HEK293 (cell line): ENCODE results near the gene PIP5K1C.
A peak's percentile ranks its signal among the peaks of the same experiment; 100 is the strongest.

ENCODE experiments used
- CTCF ChIA-PET: fragments of 350-600 bp; formaldehyde crosslinking; extraction: SDS; loops from one replicate; lab custom pipeline; 2021; ENCODE audit warnings: antibody characterized with exemption; lab: Yijun Ruan, JAX
- POLR2A ChIA-PET: fragments of 300-600 bp; formaldehyde crosslinking; extraction: SDS; loops from one replicate; lab custom pipeline; 2020; ENCODE audit warnings: antibody characterized with exemption, inconsistent platforms; lab: Yijun Ruan, JAX
- H3K27ac ChIP-seq: fragments of 200-500 bp; sonication (Bioruptor generic); 2 replicates; pipeline ENCODE4 v1.5.1; 2014; ENCODE audit warnings: low read depth, low read length, control low read depth, inconsistent platforms; ENCODE audit errors: extremely low read depth
- H3K36me3 ChIP-seq, 2 experiments: fragments of 200-500 bp in 1 of 2; sonication (Bioruptor generic) in 1 of 2; 1 replicate in 1 of 2; 2 replicates in 1 of 2; pipeline ENCODE4 v1.5.1; 2014 to 2017; ENCODE audit warnings: inconsistent platforms in 2 of 2, low read length in 2 of 2; ENCODE audit not compliant: control insufficient read depth in 2 of 2, insufficient read depth in 1 of 2
- H3K4me1 ChIP-seq: fragments of 200-500 bp; sonication (Bioruptor generic); 2 replicates; pipeline ENCODE4 v1.5.1; 2014; ENCODE audit warnings: mild to moderate bottlenecking, low read length, inconsistent platforms; ENCODE audit not compliant: control insufficient read depth, insufficient read depth
- H3K4me3 ChIP-seq: 2 replicates; pipeline ENCODE4 v1.5.1; 2011; ENCODE audit warnings: low read depth, mild to moderate bottlenecking, control low read depth, low read length, moderate library complexity
- H3K9me3 ChIP-seq: fragments of 200-500 bp; sonication (Bioruptor generic); 2 replicates; pipeline ENCODE4 v1.5.1; 2014; ENCODE audit warnings: low read depth, low read length, inconsistent platforms; ENCODE audit not compliant: control insufficient read depth, insufficient read depth
- FEZF1 ChIP-seq: fragments of 450-650 bp; formaldehyde crosslinking; IDR thresholded peaks from 2 replicates; pipeline ENCODE4 v1.5.1; 2016; ENCODE audit warnings: missing biosample characterization, missing genetic modification characterization
- GLIS2 ChIP-seq: fragments of 450-650 bp; formaldehyde crosslinking; IDR thresholded peaks from 2 replicates; pipeline ENCODE4 v1.5.1; 2016; ENCODE audit warnings: missing biosample characterization, missing genetic modification characterization
- KLF8 ChIP-seq: fragments of 450-650 bp; formaldehyde crosslinking; IDR thresholded peaks from 2 replicates; pipeline ENCODE4 v1.5.1; 2016; ENCODE audit warnings: missing biosample characterization, missing genetic modification characterization
- KLF9 ChIP-seq: fragments of 450-650 bp; formaldehyde crosslinking; IDR thresholded peaks from 2 replicates; pipeline ENCODE4 v1.5.1; 2016; ENCODE audit warnings: missing biosample characterization, missing genetic modification characterization, low read depth
- MEIS1 ChIP-seq: sonication (generic); formaldehyde crosslinking; IDR thresholded peaks from 2 replicates; pipeline ENCODE4 v1.8.1; 2022; ENCODE audit warnings: missing genetic modification reagents, mild to moderate bottlenecking, borderline replicate concordance
- ZBTB17 ChIP-seq: fragments of 450-650 bp; formaldehyde crosslinking; IDR thresholded peaks from 2 replicates; pipeline ENCODE4 v1.5.1; 2016; ENCODE audit warnings: missing biosample characterization, missing genetic modification characterization
- ZFP69B ChIP-seq: fragments of 450-650 bp; formaldehyde crosslinking; IDR thresholded peaks from 2 replicates; pipeline ENCODE4 v1.5.1; 2016; ENCODE audit warnings: missing biosample characterization, missing genetic modification characterization
- ZNF184 ChIP-seq: fragments of 450-650 bp; IDR thresholded peaks from 2 replicates; pipeline ENCODE4 v1.5.1; 2018; ENCODE audit warnings: missing biosample characterization, mild to moderate bottlenecking, missing genetic modification characterization
- ZNF23 ChIP-seq: fragments of 450-650 bp; formaldehyde crosslinking; IDR thresholded peaks from 2 replicates; pipeline ENCODE4 v1.5.1; 2016; ENCODE audit warnings: missing biosample characterization, missing genetic modification characterization, borderline replicate concordance
- ZNF433 ChIP-seq: fragments of 450-650 bp; formaldehyde crosslinking; IDR thresholded peaks from 2 replicates; pipeline ENCODE4 v1.5.1; 2016; ENCODE audit warnings: missing biosample characterization, missing genetic modification characterization, low read depth
- ZNF561 ChIP-seq: fragments of 450-650 bp; IDR thresholded peaks from 2 replicates; pipeline ENCODE4 v1.5.1; 2018; ENCODE audit warnings: missing biosample characterization, missing genetic modification characterization, borderline replicate concordance
- ZNF600 ChIP-seq: fragments of 450-650 bp; formaldehyde crosslinking; IDR thresholded peaks from 2 replicates; pipeline ENCODE4 v1.5.1; 2016; ENCODE audit warnings: missing biosample characterization, missing genetic modification characterization
- ZNF692 ChIP-seq: fragments of 450-650 bp; formaldehyde crosslinking; IDR thresholded peaks from 2 replicates; pipeline ENCODE4 v1.5.1; 2016; ENCODE audit warnings: missing biosample characterization, missing genetic modification characterization
- ZSCAN18 ChIP-seq: fragments of 450-650 bp; formaldehyde crosslinking; IDR thresholded peaks from 2 replicates; pipeline ENCODE4 v1.5.1; 2016; ENCODE audit warnings: missing biosample characterization, missing genetic modification characterization
- TF ChIP-seq, protein P1 (sequence below): fragments of 450-650 bp; formaldehyde crosslinking; IDR thresholded peaks from 2 replicates; pipeline ENCODE4 v1.5.1; 2016; ENCODE audit warnings: missing biosample characterization, missing genetic modification characterization

Gene PIP5K1C

GRCh38 chr19:3610745-3611717 is 89.2 kb downstream of the PIP5K1C start:
- Histone ChIP-seq H3K4me1 (peaks cover 3% of the 10 kb centered on the region; the same call in 1 of the 2 replicates), H3K27ac (no peak overlapping the region), H3K36me3 (peaks cover 0 to 41% of the 10 kb centered on the region in 2 experiments; a peak in 1 of 3 replicates), H3K9me3 (no peaks in the 10 kb centered on the region), H3K4me3 (no peak overlapping the region)
- POLR2A ChIA-PET = no interaction called here
- CTCF ChIA-PET = no interaction called here
- TF ChIP-seq ZFP69B (tag by site-specific recombination) (0 out of 2 replicates have a peak, but pooled peaks have one; percentile 18), GLIS2 (tag by site-specific recombination) (peak; percentile 20; the same call in 1 of the 2 replicates), ZNF561 (tag by site-specific recombination) (no peak), KLF8 (tag by site-specific recombination) (no peak), ZNF692 (peak; percentile 58; the same call in 1 of the 2 replicates), ZNF184 (tag by site-specific recombination) (no peak), ZNF433 (tag by site-specific recombination) (no peak), KLF9 (tag by site-specific recombination) (no peak), MEIS1 (no peak)
- TF ChIP-seq, protein P1, sequence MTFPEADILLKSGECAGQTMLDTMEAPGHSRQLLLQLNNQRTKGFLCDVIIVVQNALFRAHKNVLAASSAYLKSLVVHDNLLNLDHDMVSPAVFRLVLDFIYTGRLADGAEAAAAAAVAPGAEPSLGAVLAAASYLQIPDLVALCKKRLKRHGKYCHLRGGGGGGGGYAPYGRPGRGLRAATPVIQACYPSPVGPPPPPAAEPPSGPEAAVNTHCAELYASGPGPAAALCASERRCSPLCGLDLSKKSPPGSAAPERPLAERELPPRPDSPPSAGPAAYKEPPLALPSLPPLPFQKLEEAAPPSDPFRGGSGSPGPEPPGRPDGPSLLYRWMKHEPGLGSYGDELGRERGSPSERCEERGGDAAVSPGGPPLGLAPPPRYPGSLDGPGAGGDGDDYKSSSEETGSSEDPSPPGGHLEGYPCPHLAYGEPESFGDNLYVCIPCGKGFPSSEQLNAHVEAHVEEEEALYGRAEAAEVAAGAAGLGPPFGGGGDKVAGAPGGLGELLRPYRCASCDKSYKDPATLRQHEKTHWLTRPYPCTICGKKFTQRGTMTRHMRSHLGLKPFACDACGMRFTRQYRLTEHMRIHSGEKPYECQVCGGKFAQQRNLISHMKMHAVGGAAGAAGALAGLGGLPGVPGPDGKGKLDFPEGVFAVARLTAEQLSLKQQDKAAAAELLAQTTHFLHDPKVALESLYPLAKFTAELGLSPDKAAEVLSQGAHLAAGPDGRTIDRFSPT (tag by site-specific recombination) = peak; percentile 38; the same call in 1 of the 2 replicates

DNA sequence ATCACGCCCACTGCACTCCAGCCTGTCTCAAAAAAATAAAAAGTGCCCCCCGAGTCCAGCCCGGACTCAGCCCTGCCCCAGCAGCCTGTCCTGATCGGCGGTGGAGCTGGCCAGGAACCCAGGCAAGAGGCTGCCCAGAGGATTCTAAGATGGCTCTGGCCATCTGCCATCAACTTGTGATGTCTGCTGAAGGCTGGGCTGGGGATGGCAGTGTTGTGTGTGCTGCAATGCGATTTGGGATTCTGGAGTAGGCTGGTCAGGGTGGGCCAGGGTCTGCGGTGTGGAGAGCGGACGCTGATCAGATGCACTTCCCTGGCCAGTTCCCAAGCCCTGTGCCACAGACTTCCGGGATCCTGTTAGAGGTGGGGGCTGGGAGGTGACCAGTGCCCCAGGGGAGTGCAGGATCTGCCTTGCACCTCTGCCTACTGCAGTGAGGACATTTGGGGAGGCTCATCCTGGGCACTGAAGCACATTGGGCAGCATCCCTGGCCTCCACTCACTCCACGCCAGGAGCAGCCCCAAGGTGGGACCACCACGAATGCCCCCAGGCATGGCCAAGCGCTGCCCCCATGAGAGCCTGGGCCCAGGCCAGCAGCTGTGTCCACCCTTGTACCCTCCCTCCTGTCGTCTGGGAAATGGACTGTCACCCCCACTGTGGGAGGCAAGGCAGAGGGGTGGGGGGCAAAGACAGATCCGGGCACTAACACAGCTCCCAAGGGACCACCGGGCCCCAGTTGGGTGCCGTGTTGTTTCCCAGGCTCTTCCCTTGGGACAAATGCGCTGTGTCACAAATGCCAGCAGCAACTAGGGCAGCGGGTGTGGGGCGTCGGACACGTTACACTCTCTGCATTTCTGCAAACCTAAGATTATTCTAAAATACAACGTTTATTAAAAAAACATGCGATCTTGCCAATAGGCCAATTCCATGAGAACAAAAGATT is 90.2 kb downstream of the PIP5K1C start:
- Histone ChIP-seq H3K27ac (no peak overlapping the region), H3K36me3 (peaks cover 0 to 37% of the 10 kb centered on the region in 2 experiments; a peak in 2 of 3 replicates), H3K9me3 (no peaks in the 10 kb centered on the region), H3K4me1 (peaks cover 3% of the 10 kb centered on the region; the same call in 1 of the 2 replicates), H3K4me3 (no peak overlapping the region)
- TF ChIP-seq FEZF1 (no peak), ZBTB17 (tag by site-specific recombination) (peak; percentile 64), ZSCAN18 (tag by site-specific recombination) (no peak), ZNF600 (peak; percentile 55; the same call in 1 of the 2 replicates), ZNF23 (tag by site-specific recombination) (peak; percentile 95; the same call in 1 of the 2 replicates)
- CTCF ChIA-PET = no interaction called here
- POLR2A ChIA-PET = no interaction called here
